ENCODE measurements around the gene KATNAL1. TPM values are rescaled to one million over a fixed set of nuclear protein-coding genes. Genes with fewer than 3 reads are reported as not detected.

KATNAL1 gene
- total RNA-seq, 1 donor from 2014 or later = 36.2 TPM

DNA sequence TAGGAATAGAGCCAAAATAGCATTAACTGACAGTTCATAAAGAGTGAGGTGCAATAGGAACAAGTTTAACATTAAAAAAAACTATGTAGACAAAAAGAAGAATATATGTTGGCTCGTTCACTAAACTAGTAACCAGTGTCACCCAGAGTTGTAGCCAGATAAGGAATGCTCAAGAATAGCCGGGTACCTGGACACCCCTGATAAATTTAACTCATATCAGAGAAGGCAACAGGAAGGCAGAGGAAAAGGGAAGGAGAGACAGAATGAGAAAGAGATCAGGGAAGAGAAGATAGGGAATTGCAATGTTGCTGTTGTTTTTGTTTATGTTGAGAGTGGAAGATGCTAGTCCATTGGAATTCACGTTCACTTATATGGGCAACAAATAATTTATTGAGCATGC, 31.6 kb upstream of the KATNAL1 start:
- H3K4me3 Mint-ChIP-seq (ENCODE audit: unreplicated experiment) = no peak overlapping the region
- H3K27ac Mint-ChIP-seq (ENCODE audit: unreplicated experiment) = no peak overlapping the region
- H3K9me3 Mint-ChIP-seq (ENCODE audit: low read depth) = no peaks in the 10 kb centered on the region
- DNase-seq (ENCODE audit: low spot score) = no peak
- H3K4me1 Mint-ChIP-seq (ENCODE audit: low read depth) = peaks cover 51% of the 10 kb centered on the region
- H3K27me3 Mint-ChIP-seq (ENCODE audit: low read depth) = no peaks in the 10 kb centered on the region
- H3K36me3 Mint-ChIP-seq (ENCODE audit: low read depth) = no peaks in the 10 kb centered on the region
- TF ChIP-seq CTCF (IDR thresholded peaks at IDR 0.05) = no peak

DNA sequence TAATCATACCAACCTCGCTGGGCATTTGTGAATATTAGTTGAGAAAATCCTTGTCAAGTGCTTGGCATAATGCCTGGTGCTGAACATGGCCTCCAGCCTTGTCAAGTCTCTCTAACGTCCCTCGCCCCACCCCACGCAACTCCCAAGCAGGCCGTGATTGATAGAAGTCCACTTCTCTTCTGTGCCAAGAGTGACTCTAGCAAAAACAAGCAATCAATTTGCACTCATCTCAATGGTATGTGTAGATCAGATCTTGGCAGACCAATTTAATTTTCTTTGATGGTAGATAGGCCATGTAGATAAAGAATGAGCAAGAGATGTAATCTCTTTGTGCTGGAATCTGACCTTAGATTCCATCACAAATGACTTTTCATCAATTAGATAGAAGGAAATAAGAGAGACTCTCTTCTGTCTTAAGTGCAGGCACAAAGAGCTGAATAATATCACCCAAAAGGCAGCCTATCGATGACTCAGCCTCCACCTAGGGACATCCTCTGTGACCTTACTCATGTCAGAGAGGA, 31.0 kb upstream of the KATNAL1 start:
- Mint-ChIP-seq H3K9me3 (ENCODE audit: low read depth) (no peaks in the 10 kb centered on the region), H3K27ac (ENCODE audit: unreplicated experiment) (no peak overlapping the region), H3K27me3 (ENCODE audit: low read depth) (no peaks in the 10 kb centered on the region), H3K4me3 (ENCODE audit: unreplicated experiment) (no peak overlapping the region), H3K36me3 (ENCODE audit: low read depth) (no peaks in the 10 kb centered on the region), H3K4me1 (ENCODE audit: low read depth) (peaks cover 51% of the 10 kb centered on the region)
- TF ChIP-seq CTCF (IDR thresholded peaks at IDR 0.05) = no peak
- DNase-seq (ENCODE audit: low spot score) = no peak

DNA sequence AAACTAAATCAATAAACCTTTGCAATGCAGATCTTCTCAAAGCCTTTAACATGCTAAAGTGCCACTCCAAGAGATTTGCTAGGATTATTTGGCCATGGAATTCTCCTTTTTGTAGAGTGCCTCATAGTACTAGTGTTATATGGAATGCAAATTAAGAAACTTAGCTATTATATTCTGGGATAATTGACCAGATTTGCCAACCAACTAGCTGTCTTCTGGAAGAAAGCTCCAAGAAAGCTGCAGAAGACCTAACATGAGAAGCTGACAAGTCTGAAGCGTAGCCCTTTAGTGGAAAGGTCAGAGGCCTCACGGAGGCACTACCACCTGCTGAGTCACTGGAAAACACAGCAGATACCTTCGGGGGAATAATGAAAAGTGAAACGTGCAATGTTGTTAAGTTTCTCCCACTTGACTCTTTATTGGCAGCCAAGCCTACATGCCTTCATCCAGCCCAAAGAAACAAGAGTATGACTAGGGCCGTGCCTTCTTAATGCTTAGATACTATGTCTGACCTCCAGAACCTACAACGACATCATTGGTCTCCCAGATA, 29.8 kb upstream of the KATNAL1 start:
- Mint-ChIP-seq H3K4me1 (ENCODE audit: low read depth) (peaks cover 45% of the 10 kb centered on the region), H3K27ac (ENCODE audit: unreplicated experiment) (no peak overlapping the region), H3K27me3 (ENCODE audit: low read depth) (no peaks in the 10 kb centered on the region), H3K4me3 (ENCODE audit: unreplicated experiment) (no peak overlapping the region), H3K9me3 (ENCODE audit: low read depth) (no peaks in the 10 kb centered on the region), H3K36me3 (ENCODE audit: low read depth) (no peaks in the 10 kb centered on the region)
- no peak for DNase-seq (ENCODE audit: low spot score)
- TF ChIP-seq CTCF (IDR thresholded peaks at IDR 0.05) = no peak

- Mint-ChIP-seq H3K9me3 (ENCODE audit: low read depth) (no peaks in the 10 kb centered on the region), H3K36me3 (ENCODE audit: low read depth) (no peaks in the 10 kb centered on the region), H3K27me3 (ENCODE audit: low read depth) (no peaks in the 10 kb centered on the region), H3K27ac (ENCODE audit: unreplicated experiment) (no peak overlapping the region), H3K4me3 (ENCODE audit: unreplicated experiment) (no peak overlapping the region), H3K4me1 (ENCODE audit: low read depth) (peaks cover 23% of the 10 kb centered on the region)
- no peak for DNase-seq (ENCODE audit: low spot score)
- peak; percentile 68 for TF ChIP-seq CTCF (IDR thresholded peaks at IDR 0.05)
These were observed 27.5 kb upstream of the KATNAL1 start for GRCh38 chr13:30334663-30335386.

- H3K27ac Mint-ChIP-seq (ENCODE audit: unreplicated experiment) = no peak overlapping the region
- H3K4me3 Mint-ChIP-seq (ENCODE audit: unreplicated experiment) = no peak overlapping the region
- H3K9me3 Mint-ChIP-seq (ENCODE audit: low read depth) = no peaks in the 10 kb centered on the region
- no peak for TF ChIP-seq CTCF (IDR thresholded peaks at IDR 0.05)
- no peaks in the 10 kb centered on the region for H3K36me3 Mint-ChIP-seq (ENCODE audit: low read depth)
- peaks cover 12% of the 10 kb centered on the region for H3K4me1 Mint-ChIP-seq (ENCODE audit: low read depth)
- H3K27me3 Mint-ChIP-seq (ENCODE audit: low read depth) = no peaks in the 10 kb centered on the region
- no peak for DNase-seq (ENCODE audit: low spot score)
These were observed 26.3 kb upstream of the KATNAL1 start for GRCh38 chr13:30333616-30334015.
